ENCODE data around the gene PEX6. TPM values are rescaled to one million over a fixed set of nuclear protein-coding genes. Genes with fewer than 3 reads are reported as not detected.

The PEX6 gene
- total RNA-seq, 3 donors from 2014 or later: 13.0 to 22.3 (median 18.9) TPM

- Histone ChIP-seq H3K4me3 (peak overlapping the region; percentile 58 to 94 (median 93)), H3K9me3 (no peaks in the 10 kb centered on the region), H3K27ac (peak overlapping the region; percentile 86 to 92), H3K27me3 (no peaks in the 10 kb centered on the region), H3K36me3 (peaks cover 7% of the 10 kb centered on the region), H3K4me1 (peaks cover 0 to 16% of the 10 kb centered on the region in 2 donors)
- TF ChIP-seq POLR2AphosphoS5 (IDR thresholded peaks at IDR 0.05): no peak
- TF ChIP-seq POLR2A (IDR thresholded peaks at IDR 0.05): peak; percentile 7
- TF ChIP-seq CTCF (IDR thresholded peaks at IDR 0.05): no peak
- intact Hi-C loops (cut with DNase I; ENCODE audit: low total_unique reads): no loop called here
- DNase-seq (ENCODE audit: low spot score in 2 of 2): no peak
These were observed 41.9 kb upstream of the PEX6 start for GRCh38 chr6:43020847-43021246.

GRCh38 chr6:43020052-43020705 is 41.2 kb upstream of the PEX6 start:
- H3K36me3 ChIP-seq: peaks cover 7% of the 10 kb centered on the region
- H3K27ac ChIP-seq: peak overlapping the region; percentile 86 to 92
- no peaks in the 10 kb centered on the region for H3K27me3 ChIP-seq
- peaks cover 2 to 21% of the 10 kb centered on the region in 2 donors for H3K4me1 ChIP-seq
- intact Hi-C loops (cut with DNase I; ENCODE audit: low total_unique reads): no loop called here
- TF ChIP-seq CTCF (IDR thresholded peaks at IDR 0.05) (no peak), POLR2A (IDR thresholded peaks at IDR 0.05) (no peak), POLR2AphosphoS5 (IDR thresholded peaks at IDR 0.05) (no peak)
- no peak overlapping the region for H3K4me3 ChIP-seq
- no peak for DNase-seq (ENCODE audit: low spot score in 2 of 2)
- H3K9me3 ChIP-seq: no peaks in the 10 kb centered on the region

- Histone ChIP-seq H3K27me3 (no peaks in the 10 kb centered on the region), H3K36me3 (peaks cover 7% of the 10 kb centered on the region), H3K4me1 (peaks cover 4 to 26% of the 10 kb centered on the region in 2 donors), H3K4me3 (no peak overlapping the region), H3K9me3 (no peaks in the 10 kb centered on the region), H3K27ac (no peak overlapping the region)
- no peak for DNase-seq (ENCODE audit: low spot score in 2 of 2)
- intact Hi-C loops (cut with DNase I; ENCODE audit: low total_unique reads): no loop called here
- TF ChIP-seq CTCF (IDR thresholded peaks at IDR 0.05) (no peak), POLR2A (IDR thresholded peaks at IDR 0.05) (no peak), POLR2AphosphoS5 (IDR thresholded peaks at IDR 0.05) (no peak)
These were observed 40.2 kb upstream of the PEX6 start for GRCh38 chr6:43019152-43019551.

GRCh38 chr6:43016943-43017334 is 38.0 kb upstream of the PEX6 start:
- H3K36me3 ChIP-seq: peaks cover 7% of the 10 kb centered on the region
- no peaks in the 10 kb centered on the region for H3K9me3 ChIP-seq
- no peaks in the 10 kb centered on the region for H3K27me3 ChIP-seq
- H3K4me1 ChIP-seq: peaks cover 7 to 36% of the 10 kb centered on the region in 2 donors
- H3K27ac ChIP-seq: peak overlapping the region; percentile 36 to 62
- intact Hi-C loops (cut with DNase I; ENCODE audit: low total_unique reads): no loop called here
- TF ChIP-seq CTCF (IDR thresholded peaks at IDR 0.05) (no peak), POLR2A (IDR thresholded peaks at IDR 0.05) (no peak), POLR2AphosphoS5 (IDR thresholded peaks at IDR 0.05) (no peak)
- H3K4me3 ChIP-seq: peak overlapping the region in 2 of 3 donors; percentile 10 to 37
- no peak for DNase-seq (ENCODE audit: low spot score in 2 of 2)

- no peak for DNase-seq (ENCODE audit: low spot score in 2 of 2)
- Histone ChIP-seq H3K36me3 (peaks cover 7% of the 10 kb centered on the region), H3K4me3 (peak overlapping the region in 2 of 3 donors; percentile 10 to 37), H3K27ac (peak overlapping the region; percentile 36 to 62), H3K9me3 (no peaks in the 10 kb centered on the region), H3K27me3 (no peaks in the 10 kb centered on the region), H3K4me1 (peaks cover 7 to 36% of the 10 kb centered on the region in 2 donors)
- no peak for TF ChIP-seq CTCF (IDR thresholded peaks at IDR 0.05)
- no peak for TF ChIP-seq POLR2A (IDR thresholded peaks at IDR 0.05)
- TF ChIP-seq POLR2AphosphoS5 (IDR thresholded peaks at IDR 0.05): no peak
- intact Hi-C loops (cut with DNase I; ENCODE audit: low total_unique reads): no loop called here
These were observed 37.4 kb upstream of the PEX6 start for GRCh38 chr6:43016176-43016942.

Measured in breast epithelium (tissue), 4 donors.